ENCODE measurements around the gene MOB1A.
A peak's percentile ranks its signal among the peaks of the same experiment; 100 is the strongest.
"Not testable (repeated sequence)": the region's sequence is repeated elsewhere in the genome, so short reads cannot be mapped to it uniquely, and the experiment has no call there.

The MOB1A gene

GRCh38 chr2:74198461-74199274 is 20.0 kb upstream of the MOB1A start, which contains the start of gene MTHFD2:
TSS of gene MTHFD2 (plus strand) at chr2:74198615. CDS start at chr2:74198642, 27 bp downstream.
- DNase-seq (ENCODE audit: low spot score), result peak; percentile 97

GRCh38 chr2:74198023-74198460 is 19.4 kb upstream of the MOB1A start:
- DNase-seq (ENCODE audit: low spot score), result no peak

- no peak for DNase-seq (ENCODE audit: low spot score)
These were observed 18.4 kb upstream of the MOB1A start for GRCh38 chr2:74197049-74197448.

GRCh38 chr2:74194799-74195198 is 16.1 kb upstream of the MOB1A start:
- no peak for DNase-seq (ENCODE audit: low spot score)

DNA sequence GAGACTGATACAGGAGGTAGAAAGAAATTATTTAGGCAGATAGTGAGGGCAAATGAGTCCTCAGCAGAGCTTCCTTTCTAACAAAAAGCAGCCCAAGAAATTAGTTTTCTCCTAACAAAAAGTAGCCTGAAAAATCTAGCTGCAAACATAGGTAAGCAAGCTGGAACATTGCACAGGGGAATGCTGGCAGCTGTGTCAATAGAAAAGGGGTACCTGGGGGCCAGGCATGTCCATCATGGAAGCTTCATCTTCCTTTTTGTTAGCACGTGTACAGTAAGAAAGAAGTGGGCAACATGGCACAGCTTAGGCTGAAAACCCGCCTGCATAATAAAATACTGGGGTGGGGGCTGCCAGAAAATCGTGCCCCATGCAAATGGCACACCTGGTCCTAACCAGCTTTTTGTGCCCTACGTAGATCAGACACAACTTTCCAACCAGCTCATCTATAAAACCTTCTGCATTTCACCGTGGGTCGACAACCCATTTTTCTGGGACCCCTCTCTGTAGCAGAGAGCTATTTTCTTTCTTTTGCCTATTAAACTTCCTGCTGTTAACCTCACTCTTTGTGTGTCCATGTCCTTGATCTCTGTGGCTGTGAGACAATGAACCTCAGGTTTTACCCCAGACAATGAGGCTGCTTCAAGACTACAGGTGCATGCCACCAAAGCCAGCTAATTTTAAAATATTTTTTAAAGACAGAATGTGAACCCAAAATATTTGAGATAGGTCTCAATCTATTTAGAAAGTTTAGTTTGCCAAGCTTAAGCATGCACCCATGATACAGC is 13.1 kb upstream of the MOB1A start:
- no peak for DNase-seq (ENCODE audit: low spot score)

GRCh38 chr2:74188696-74189095 is 10.0 kb upstream of the MOB1A start:
- no peak for DNase-seq (ENCODE audit: low spot score)

DNA sequence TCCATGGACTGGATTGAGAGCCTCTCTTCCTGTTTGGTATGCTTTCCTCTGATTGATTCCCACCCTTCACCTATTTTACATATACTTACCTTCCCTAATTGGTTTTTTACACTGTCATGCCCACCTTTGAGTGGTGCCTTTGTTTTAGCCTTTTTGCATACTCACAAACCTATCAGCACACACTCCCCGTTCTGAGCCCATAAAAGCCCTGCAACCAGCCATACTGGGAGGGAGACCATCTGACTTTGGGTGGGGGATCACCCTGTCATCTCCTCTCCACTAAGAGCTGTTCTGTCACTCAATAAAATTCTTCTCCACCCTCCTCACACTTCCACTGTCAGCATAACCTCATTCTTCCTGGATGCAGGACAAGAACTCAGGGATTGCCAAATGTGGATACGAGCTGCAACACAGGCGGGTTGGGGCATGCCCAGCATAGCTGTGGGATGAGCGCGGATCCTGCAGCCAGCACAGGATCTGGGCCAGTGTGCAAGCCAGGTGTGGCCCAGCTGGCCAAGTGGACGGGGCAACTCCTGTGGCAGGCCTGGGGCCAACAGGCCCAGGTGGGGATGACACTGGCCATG is 9.4 kb upstream of the MOB1A start:
- no peak for DNase-seq (ENCODE audit: low spot score)

GRCh38 chr2:74186706-74187105 is 8.0 kb upstream of the MOB1A start:
- not testable (repeated sequence) for DNase-seq (ENCODE audit: low spot score)

- peak; percentile 67 for DNase-seq (ENCODE audit: low spot score)
These were observed 7.4 kb upstream of the MOB1A start for GRCh38 chr2:74186038-74186437.

DNA sequence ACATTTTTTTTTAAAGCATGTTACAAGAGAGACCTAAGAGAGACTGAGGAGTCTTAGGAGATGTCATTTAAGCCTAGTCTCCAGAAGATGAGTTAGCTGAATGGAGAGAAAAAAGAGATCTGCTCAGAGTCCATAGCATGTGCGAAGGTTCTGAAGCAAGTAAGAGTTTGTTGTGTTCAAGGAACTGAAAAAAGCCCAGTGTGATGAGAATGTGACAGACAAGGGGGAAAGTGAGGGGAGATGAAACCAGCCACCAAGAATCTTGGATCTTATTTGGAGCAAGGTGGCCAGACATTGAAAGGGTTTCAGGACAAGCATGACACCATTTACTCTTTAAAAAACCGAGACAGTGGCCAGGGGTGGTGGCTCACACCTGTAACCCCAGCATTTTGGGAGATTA is 5.2 kb upstream of the MOB1A start:
- DNase-seq (ENCODE audit: low spot score), result no peak

GRCh38 chr2:74181739-74182138 is 3.1 kb upstream of the MOB1A start:
- DNase-seq (ENCODE audit: low spot score), result peak; percentile 63

DNA sequence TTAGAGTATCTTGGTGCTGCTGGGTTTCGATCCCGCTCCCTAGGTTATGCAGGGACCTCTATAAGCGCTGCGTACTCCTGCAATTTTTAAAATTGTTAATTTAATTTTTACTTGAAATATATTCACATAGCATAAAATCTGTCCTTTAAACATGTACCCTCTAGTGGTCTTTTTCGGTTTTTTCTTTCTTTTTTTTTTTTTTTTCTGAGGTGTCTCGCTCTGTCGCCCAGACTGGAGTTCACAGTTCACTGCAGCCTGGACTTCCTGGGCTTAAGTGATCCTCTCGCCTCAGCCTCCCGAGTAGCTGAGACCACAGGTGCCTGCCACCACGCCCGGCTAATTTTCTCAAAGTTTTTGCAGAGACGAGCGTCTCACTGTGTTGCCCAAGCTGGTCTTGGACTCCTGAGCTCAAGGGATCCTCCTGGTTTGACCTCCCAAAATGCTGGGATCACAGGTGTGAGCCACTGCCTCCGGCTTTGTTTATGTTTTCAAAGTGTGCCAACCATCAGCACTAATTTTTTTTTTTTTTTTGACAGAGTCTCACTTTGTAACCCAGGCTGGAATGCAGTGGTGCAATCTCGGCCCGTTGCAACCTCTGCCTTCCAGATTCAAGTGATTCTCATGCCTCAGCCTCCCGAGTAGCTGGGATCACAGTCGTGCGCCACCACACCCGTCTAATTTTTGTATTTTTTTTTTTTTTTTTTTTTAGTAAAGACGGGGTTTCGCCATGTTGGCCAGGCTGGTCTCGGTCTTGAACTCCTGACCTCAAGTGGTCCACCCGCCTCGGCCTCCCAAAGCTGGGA is 585 bp upstream of the MOB1A start:
- no peak for DNase-seq (ENCODE audit: low spot score)

- DNase-seq (ENCODE audit: low spot score), result no peak
These were observed 983 bp downstream of the MOB1A start for GRCh38 chr2:74177696-74178095.

DNA sequence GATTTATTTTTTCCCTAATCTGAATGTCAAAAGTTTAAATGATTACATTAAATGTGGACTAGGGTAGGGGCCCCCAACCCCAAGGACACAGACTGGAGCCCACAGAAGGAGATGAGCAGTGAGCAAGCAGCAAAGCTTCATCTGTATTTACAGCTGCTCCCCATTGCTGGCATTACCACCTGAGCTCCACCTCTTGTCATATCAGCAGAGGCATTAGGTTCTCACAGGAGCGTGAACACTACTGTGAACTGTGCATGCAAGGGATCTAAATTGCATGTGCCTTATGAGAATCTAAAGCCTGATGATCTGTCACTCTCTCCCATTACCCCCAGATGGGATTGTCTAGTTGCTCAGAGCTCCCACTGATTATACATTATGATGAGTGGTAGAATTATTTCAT is 3.8 kb downstream of the MOB1A start:
- no peak for DNase-seq (ENCODE audit: low spot score)

DNA sequence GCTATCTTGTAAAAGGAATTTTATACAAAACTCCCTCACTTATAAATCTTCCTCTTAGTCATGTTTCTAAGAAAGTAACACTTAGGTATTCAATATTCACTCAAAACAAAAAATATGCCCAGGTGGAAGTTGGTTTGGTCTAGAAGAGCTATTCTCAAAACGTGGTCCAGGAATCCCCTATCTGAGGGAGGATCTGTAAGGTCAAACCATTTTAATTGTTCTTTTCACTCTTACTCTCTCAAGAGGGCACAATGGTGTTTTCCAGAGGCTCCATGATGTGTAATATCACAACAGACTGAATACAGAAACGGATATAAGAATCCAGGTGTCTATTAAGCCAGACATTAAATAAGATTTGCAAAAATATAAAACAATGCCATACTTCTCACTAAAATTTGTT is 9.9 kb downstream of the MOB1A start:
- no peak for DNase-seq (ENCODE audit: low spot score)

DNA sequence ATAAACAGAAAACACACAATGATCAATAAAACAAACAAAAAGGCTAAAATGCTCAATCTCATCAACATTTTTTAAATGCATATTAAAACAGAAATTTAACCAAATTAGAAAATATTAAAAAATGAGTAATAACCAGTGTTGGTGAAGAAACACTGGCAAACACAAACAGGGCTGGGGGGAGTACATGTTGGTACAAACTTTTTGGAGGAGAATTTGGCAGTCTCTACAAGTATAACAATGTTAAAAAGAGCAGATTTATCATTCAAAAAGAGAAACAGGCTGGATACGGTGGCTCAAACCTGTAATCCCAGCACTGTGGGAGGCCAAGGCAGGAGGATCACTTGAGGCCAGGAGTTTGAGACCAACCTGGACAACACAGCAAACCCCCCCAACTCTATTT is 13.9 kb downstream of the MOB1A start:
- no peak for DNase-seq (ENCODE audit: low spot score)

- no peak for DNase-seq (ENCODE audit: low spot score)
These were observed 15.7 kb downstream of the MOB1A start for GRCh38 chr2:74162951-74163350.

DNA sequence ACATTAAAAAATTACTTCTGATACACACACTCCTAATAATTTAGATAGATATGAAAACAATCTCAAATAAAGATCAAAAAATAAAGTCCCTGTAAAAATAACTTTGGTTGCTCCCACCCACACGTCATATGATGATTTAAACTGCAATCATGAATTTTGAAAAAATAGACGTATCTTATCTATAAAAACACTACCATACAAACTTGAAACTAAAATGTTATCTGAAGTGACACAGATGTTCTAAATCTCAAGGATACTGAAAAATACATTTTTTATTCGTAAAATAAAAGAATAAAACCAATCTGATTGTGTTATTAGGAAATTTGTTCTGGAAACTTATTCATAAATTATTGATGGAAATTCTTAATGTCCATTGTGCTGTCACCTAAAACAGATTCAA is 22.8 kb downstream of the MOB1A start:
- no peak for DNase-seq (ENCODE audit: low spot score)

- no peak for DNase-seq (ENCODE audit: low spot score)
These were observed 25.7 kb downstream of the MOB1A start for GRCh38 chr2:74152954-74153353.

DNA sequence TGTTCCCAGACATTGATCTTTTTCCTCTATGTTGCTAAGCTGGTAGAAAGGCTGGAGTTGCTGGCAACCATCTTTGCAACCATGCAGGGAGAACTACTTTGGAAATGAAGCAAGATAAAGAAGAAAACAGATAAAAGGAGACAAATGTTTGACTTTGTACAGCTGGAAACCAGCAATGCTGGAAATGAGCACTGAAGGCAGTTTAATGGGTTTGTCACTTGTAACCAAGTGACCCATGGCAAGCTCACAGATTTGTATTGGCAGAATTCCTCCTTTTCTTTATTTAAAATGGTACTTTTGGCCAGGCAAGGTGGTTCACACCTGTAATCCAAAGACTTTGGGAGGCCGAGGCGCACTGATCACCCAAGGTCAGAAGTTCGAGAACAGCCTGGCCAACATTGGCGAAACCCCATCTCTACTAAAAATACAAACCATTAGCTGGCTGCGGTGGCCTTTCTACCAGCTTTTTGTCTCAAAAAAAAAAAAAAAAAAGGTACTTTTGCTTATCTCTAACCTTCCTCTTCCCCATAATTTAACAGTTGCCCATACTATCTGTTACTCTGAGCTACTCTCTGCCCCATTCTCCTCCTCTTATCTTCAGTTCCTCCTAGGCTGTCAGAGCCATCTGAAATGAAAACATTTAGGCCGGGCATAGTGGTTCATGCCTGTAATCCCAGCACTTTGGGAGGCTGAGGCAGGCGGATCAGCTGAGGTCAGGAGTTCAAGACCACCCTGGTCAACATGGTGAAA is 28.9 kb downstream of the MOB1A start:
- DNase-seq (ENCODE audit: low spot score), result no peak

GRCh38 chr2:74149247-74149525 is 29.5 kb downstream of the MOB1A start:
- peak; percentile 26 for DNase-seq (ENCODE audit: low spot score)
